HG03354 (cell line): ENCODE measurements around the gene CYP2W1.

Experiments
- ATAC-seq: cut with Tn5 transposase; IDR thresholded peaks from one replicate; pipeline ENCODE4 v1.9.1; 2021; ENCODE audit warnings: mild to moderate bottlenecking; ENCODE audit not compliant: unreplicated experiment, poor library complexity, severe bottlenecking

Gene CYP2W1

DNA sequence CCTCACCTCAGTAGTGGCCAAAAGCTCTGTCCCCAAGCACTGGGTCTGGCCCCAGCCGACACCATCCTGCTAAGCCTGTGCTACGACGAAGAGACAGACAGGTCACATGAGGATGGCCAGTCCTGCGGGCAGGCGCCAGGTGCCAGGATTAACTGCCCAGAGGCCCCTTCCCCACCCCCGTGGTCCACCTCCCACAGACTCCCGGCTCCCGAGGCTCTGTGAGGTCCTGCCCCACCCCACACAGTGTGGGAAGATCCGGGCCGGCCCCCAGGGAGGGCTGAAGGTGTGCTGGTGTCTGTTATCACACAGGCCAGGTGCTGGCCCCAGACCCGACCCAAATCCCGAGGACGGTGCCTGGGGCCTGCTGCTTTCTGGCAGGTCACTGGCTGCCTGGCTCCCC is 27.2 kb downstream of the CYP2W1 start:
- ATAC-seq: no peak

DNA sequence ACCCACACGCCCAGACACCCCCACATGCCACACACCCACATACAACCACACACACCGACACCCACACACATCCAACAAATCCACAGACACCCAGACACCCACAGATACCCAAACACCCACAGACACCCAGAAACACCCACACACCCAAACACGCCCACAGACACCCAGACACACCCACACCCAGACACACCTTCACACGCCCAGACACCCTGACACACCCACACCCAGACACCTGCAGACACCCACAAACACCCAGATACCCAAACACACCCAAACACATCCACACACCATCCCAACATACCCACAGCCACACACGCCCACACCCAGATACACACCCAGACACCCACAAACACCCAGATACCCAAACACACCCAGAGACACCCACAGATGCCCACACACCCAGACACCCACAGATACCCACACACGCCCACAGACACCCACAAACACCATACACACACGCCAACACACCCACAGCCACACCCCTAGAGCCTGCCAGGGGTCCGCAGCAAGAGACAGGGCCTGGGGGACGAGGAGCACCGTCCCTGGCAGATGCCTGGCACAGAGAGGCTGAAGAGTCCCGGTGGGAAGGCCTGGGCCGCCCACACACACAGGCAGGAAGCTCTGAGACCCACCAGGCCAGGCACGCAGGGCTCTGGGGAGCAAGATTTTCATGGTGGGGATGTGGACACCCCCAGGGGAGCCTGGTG is 28.5 kb downstream of the CYP2W1 start:
- ATAC-seq: no peak

DNA sequence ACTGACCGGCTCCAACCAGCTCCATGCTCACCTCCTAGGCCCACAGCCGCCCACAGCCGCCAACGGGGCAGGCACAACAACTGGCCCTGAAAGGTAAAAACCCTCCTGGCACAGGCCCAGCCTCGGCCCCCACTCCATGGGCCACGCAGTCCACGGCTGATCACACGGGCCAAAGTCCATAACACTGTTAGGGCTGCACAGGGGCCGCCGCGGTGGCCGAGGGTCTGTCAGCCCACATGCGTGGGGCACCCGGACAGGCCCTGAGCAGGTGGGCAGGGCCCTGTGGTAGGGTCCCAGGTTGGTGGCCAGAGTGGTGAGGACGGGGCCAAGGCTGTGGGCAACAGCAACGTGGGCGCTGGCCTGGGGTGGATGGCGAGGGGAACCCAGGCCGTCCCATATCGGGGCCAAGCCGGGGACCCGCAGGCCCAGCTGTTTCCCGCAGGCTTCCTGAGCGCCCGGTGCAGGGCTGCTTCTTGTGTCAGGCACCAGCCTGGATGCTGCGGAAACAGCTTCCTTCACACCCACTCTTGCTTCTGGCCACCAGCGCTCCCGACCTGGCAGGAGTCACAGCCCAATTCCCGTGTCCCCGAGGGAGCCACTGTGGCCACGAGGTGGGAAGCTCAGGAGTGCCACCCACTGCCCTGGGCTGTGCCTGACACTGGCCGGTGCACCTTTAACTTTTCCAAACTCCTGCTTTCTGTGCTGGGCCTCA is 29.2 kb downstream of the CYP2W1 start:
- no peak for ATAC-seq

DNA sequence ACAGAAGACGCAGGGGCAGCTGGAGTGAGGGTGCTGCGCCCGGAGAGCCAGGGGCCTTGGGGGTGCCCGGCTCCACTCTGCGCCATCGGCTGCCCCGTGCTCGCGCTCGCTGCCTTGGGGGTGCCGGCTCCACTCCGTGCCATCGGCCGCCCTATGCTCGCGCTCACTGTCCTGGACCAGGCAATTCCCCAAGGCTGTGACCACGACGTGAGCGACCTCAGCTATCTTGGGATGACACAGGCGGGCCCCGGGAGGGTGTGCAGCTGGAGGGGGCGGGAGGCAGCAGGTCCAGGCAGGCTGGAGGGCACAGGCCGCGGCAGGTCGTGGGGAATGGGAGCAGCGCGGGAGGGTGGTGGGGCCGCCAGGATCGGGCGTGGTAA is 29.7 kb downstream of the CYP2W1 start:
- no peak for ATAC-seq

DNA sequence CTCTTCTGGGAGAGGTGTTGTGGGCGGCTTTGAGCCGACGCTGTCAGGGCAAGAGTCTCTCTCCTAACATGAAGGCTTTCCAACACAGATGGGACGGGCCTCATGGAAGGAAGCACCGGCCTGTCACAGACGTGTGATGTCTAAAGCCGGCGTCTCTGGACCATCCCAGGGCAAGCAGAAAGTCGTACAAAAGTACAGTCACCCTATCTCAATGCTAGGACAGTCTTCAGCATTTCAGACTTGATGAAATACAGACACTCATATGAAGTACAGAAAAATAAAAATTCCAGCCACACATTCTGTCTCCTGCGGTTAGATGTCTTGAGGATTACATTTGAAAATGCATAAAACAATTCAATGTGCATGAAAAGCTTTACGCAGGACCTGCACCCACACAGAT is 30.6 kb downstream of the CYP2W1 start:
- no peak for ATAC-seq

DNA sequence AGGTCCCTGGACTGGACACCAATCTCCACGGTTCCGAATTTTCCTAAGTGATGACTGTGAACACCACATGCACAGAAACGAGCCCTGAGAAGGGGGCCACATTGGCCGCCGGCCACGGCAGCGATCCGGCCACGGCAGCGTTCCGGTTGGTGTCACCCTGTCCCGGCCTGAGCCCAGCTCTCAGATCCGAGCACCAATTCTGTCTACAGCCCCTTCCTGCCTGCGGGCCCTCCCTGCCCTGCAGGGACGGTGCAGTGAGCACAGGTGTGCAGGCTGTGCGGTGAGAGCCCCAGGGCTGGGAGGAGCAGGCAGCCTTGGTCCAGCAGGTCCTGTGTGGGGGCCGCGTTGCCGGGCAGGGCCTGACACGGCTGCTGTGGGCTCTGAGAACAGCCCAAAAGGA is 31.7 kb downstream of the CYP2W1 start:
- no peak for ATAC-seq

DNA sequence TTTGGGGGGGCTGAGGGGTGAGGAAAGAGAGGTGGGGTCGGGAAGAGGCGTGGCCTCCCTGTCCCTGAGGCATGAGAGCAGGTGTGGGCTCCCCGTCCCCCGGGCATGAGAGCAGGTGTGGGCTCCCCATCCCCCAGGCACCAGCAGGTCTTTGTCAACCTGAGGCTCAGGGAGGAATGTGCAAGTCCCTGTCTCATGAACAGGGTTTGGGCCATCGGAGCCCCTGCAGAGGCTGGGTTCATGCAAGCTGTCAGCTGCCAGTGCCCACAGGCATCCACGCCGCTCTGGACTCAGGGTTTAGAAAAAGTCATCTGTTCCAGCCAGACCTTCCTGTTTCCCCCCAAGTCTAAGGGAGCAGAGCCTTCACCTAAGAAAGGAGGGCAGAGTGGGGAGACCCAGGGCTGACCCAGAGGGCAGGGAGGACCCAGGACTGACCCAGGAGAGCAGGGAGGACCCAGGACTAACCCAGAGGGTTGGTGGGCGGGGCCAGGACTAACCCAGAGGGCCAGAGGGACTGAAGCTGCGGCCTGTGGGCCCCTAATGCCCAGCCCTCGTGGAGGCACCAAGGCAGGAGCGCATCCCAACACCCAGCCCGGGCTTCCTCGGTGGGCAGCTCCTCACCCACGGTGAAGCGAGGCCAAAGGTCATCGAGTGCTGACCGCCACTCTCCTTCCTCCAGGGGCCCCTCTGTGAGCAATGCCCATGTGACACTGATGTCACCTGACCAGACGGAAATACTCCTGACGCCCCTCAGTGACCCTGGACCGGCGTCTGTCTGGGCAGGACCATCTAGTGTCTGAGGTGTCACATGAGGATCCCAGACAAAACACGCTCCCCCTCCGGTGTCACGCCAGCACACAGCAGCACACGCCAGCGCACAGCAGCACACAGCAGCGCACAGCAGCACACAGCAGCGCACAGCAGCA is 32.5 kb downstream of the CYP2W1 start:
- ATAC-seq: no peak

DNA sequence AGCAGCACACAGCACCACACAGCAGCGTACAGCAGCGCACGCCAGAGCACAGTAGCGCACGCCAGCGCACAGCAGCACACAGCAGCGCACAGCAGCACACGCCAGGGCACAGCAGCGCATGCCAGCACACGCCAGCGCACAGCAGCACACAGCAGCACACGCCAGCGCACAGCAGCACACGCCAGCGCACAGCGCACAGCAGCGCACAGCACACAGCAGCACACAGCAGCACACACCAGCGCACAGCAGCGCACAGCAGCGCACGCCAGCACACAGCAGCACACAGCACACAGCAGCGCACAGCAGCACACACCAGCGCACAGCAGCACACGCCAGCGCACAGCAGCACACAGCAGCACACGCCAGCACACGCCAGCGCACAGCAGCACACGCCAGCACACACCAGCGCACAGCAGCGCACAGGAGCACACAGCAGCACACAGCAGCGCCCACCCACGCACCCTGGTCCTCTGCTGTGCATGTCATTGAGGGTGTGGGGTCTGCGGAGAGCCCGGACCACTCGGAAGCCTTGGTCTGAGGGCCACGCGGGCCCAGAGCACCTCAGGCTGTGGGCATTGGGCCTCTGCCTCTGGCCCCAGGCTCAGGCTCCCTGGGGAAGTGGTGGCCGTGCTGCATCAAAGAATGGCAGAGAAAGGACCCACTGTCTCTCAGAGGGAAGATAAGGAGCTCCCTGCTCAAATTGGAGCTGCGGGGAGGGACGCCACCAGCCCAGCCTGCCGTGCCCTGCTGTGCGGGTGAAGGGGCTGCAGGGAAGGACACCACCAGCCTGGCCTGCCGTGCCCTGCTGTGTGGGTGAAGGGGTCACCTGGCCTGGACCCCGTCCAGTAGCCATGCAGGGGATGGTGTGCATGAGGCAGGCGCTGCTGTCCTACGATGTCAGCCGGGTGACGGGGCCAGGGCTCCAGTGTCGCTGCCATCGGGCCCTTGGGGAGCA is 33.9 kb downstream of the CYP2W1 start:
- ATAC-seq: no peak

DNA sequence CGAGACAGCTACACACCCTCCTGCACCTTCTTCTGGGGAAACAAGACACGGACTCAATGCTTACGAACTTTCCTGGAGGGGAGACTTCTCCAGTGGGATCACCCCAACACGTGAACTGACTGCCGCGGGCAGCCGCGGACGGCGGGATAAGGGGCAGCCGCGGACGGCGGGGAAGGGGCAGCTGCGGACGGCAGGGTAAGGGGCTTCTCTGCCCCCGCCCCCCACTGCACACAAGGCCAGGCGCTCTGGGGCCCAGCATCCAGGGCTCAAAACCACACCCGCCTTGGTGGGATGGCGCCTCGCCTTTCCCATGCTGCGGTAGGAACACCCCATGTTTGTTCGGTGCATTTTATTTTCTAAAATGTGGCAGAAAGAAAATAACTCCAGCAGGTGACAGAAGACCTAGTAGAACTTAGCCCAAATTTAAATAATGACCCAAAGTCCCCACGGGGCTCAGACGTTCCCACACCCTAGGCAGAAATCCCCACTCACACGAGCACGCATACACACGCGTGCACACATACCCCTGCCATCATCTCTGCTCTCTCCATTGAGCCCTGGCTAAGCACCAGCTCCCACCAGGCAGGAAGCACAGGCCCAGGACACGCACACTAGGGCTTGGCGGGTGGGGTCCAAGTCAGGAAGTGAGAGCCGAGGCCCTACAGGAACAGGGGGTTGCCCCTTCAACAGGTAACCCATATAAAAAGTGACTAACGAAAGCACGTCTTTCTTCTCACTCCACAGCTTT is 34.8 kb downstream of the CYP2W1 start:
- ATAC-seq: no peak

DNA sequence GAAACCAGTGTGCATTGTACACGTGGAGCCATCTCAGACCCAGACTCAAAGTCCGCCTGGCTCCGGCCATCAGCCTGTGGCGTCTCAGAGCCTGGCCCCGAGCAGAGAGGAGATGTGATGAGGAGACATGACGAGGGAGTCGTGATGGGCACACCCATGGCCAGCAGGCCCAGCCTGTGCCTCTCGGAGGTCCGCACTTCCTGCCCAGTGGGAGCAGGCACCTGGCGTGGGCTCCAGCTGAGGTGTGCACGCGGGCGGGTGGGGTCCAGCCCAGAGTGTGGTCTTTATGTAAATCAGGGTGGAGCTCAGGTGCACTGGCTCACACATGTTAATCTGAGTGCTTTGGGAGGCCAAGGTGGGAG is 35.3 kb downstream of the CYP2W1 start:
- no peak for ATAC-seq

DNA sequence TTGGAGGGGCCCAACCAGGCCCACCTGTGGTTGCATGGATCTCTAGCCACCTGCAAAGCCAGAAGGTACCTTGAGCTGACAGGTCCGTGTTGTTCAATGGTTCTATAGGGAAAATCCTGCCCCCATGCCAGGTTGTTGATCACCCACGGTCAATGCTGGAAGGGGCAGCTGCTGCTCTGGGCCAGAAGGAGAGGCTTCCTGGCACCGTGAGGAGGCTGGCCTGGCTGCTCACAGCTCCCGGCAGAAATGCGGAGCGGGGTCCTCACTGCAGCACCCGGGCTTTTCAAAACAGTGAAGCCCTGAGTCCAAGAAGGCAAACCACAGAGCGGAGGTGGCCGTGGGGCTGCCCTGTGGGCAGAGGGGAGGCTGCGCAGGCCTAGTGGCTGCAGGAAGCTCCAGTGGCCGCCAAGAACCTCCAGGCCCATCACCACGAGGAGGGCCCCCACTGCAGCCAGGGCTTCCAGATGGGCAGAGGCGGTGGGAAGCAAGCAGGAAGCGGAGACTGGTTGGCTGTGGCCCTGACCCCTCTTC is 36.3 kb downstream of the CYP2W1 start:
- ATAC-seq: no peak

DNA sequence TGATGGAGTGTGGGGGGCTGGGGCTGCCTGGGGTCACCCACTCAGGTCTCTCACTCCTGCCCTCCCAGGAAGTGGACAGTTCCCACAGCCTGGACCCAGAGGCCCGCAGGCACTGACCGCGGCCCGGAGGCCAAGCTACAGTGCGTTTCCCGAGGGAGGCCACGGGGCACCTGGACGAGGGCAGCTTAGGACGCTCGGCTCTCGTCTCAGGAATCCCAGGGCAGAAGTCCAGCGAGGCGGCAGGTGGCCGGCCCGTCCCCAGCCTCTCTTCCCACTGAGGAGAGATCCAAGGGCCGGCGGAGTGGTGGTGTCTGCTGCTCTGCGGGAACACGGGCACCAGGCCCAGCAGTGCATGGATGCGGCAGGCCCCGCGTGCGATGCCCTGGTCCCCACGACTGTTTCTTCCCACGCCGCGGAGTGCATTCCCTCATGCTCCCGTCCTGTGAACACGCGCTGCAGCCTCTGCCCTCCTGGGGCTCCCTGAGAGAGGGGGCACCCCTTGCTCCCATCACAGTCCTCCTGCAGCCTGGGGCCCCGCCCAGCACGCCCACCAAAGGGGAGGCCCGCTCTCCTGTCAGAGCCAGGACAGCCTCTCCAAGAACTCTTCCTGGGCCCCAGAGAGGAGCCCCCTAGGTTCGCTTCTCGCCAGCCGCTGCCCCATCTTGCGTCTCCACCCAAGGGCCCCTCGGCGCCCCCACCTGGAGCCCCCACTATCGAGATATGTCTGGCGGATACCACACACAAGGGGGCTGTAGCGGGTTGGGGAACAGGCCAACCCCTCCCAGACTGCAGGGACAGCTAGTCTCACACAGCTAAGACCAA is 37.0 kb downstream of the CYP2W1 start:
- no peak for ATAC-seq

DNA sequence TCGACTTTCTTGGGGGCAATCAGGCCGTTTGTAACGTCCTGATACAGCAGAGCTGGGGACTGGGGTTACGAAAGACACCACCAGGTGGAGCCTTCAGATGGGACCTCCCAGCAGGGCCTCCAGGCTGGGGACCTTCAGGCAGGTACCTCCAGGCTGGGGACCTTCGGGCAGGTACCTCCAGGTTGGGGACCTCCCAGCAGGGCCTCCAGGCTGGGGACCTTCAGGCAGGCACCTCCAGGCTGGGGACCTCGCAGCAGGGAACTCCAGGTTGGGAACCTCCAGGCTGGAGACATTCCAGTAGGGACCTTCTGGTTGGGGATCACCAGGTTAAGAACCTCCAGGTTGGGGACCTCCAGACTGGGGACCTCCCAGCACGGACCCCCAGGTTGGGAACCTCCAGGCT is 37.9 kb downstream of the CYP2W1 start:
- ATAC-seq: no peak

DNA sequence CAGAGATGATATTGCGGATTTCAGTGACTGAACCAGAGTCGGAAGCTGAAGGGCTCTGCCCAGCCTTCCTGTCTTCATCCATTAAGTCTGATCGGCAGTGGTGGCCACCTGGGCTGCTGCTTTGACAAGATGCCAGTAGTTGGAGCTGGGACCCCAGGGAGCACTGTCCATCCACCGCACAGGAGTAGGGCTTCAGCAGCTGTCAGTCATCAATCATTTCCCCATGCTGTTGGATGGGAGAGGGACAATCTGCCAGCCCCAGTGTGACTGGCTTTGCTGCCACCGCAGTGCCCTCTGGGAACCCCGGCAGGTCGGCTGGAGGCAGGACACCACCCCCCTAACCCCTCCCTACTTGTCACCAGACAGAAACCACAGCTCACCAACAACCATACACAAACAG is 38.4 kb downstream of the CYP2W1 start:
- ATAC-seq: no peak

DNA sequence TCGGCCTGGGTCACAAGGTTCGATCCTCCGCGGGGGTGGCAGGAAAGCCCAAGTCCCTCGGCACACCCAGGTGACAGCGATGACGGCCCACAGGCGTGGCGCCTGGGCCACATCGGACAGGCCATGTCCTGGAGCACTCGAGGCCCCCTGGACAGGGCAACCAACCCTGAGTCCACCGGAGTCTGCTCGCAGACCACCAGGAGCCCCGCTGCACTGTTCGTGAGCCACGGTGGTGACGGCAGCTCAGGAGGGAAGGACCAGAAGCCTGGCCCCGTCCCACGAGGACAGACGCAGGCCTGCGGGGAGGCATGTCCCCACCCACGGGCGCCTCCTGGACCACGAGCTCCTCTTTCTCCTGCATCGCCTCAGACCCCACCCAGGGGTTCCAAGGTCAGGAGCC is 39.0 kb downstream of the CYP2W1 start:
- no peak for ATAC-seq

DNA sequence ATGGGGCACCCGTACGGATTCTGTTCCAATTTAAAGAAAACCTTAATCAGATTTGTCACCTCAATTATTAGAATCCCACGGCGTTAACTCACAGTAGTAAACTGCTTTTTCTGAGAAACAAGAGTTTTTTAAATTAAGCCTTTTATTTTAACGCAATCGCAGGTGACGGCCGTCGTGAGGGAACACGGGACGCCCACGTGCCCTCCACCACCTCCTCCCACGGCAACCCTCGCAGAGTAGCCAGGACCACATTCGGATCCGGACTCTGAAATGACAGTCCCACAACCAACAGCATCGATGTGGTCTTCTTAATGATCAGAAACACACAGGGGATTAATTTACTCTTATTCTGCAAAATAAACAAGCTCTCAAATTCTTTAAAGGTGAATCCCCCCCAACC is 39.4 kb downstream of the CYP2W1 start:
- ATAC-seq: no peak

DNA sequence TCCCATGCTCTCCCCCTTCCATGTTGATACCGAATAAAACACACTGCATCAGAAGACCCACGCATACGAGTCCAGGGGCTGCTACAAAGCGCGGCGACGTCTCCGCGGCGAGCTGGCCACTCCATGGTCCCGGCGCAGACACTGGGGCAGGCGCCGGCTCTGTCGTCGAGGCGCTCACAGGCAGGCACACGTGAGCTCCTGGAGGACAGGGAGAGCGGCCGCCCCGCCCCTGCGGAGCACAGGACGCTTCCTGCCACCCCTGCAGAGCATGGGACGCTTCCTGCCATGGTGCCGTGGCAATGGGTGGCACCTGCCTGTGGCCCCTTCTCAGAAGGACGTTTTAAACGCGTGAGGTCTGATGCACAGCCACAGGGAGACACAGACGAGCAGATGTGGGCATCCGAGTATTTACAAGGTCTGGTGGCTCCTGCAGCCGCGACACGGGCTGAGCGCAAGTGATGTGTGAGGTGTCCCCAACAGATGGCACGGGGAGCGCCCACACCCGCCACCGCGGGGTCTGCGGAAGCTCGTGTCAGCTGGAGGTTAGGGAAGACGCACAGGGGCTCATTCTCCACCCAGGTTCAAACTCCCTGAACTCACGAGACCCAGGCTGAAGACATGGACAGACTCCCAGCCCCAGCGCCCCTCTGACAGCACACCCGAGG is 40.0 kb downstream of the CYP2W1 start:
- no peak for ATAC-seq
